Brain microvascular endothelial cell (primary cell): ENCODE results near the gene MACROH2A2.
"Not testable (repeated sequence)": the region's sequence is repeated elsewhere in the genome, so short reads cannot be mapped to it uniquely, and the experiment has no call there.

ENCODE experiments used
- DNase-seq: peaks from one replicate; pipeline ENCODE4 v3.0.0-alpha.2; 2020
- H3K27ac ChIP-seq: fragments of 250-450 bp; sonication (Bioruptor Pico); 2 replicates; pipeline ENCODE4 v1.5.1; 2020; ENCODE audit warnings: mild to moderate bottlenecking, moderate library complexity
- H3K27me3 ChIP-seq: fragments of 250-450 bp; sonication (Bioruptor Pico); replicated peaks from 2 replicates; pipeline ENCODE4 v1.5.1; 2020; ENCODE audit warnings: mild to moderate bottlenecking
- H3K36me3 ChIP-seq: fragments of 250-450 bp; sonication (Bioruptor Pico); replicated peaks from 2 replicates; pipeline ENCODE4 v1.5.1; 2020; ENCODE audit warnings: mild to moderate bottlenecking
- H3K4me3 ChIP-seq: 2 replicates; pipeline ENCODE4 v1.5.1; 2011; ENCODE audit warnings: low read depth, mild to moderate bottlenecking, control low read depth, low read length, moderate library complexity
- CTCF ChIP-seq: IDR thresholded peaks from 2 replicates; pipeline ENCODE4 v1.5.1; 2011; ENCODE audit warnings: low read depth, mild to moderate bottlenecking, moderate library complexity, low read length, control low read depth, inconsistent platforms; ENCODE audit errors: missing control alignments
- in situ Hi-C: cut with HindIII; loops from 2 replicates; pipeline ENCODE4 v1.10.0; 2017; ENCODE audit warnings: low sequenced_read_pairs, low pct_ligation_motif_present

Gene MACROH2A2

GRCh38 chr10:70097459-70097858 lies 44.8 kb downstream of the MACROH2A2 start:
- in situ Hi-C loops = no loop called here
- H3K36me3 ChIP-seq = peaks cover 9% of the 10 kb centered on the region
- no peak for DNase-seq

GRCh38 chr10:70098271-70098670 lies 45.6 kb downstream of the MACROH2A2 start:
- in situ Hi-C loops = no loop called here
- Histone ChIP-seq H3K27me3 (no peaks in the 10 kb centered on the region), H3K36me3 (peaks cover 9% of the 10 kb centered on the region), H3K4me3 (no peak overlapping the region), H3K27ac (no peak overlapping the region)
- no peak for TF ChIP-seq CTCF
- DNase-seq = no peak

More at GRCh38 chr10:70097459-70097858, 44.8 kb downstream of the MACROH2A2 start:
- Histone ChIP-seq H3K27ac (no peak overlapping the region), H3K27me3 (no peaks in the 10 kb centered on the region), H3K4me3 (no peak overlapping the region)
- no peak for TF ChIP-seq CTCF

- in situ Hi-C loops, H3K36me3 ChIP-seq, DNase-seq, H3K27ac ChIP-seq, H3K4me3 ChIP-seq, H3K27me3 ChIP-seq: not testable (repeated sequence)
These were observed 48.5 kb downstream of the MACROH2A2 start for GRCh38 chr10:70101068-70101562.

GRCh38 chr10:70101668-70102067 lies 49.0 kb downstream of the MACROH2A2 start:
- no peak for TF ChIP-seq CTCF
- no peaks in the 10 kb centered on the region for H3K27me3 ChIP-seq
- DNase-seq = no peak
- H3K36me3 ChIP-seq = peaks cover 6% of the 10 kb centered on the region
- in situ Hi-C loops = no loop called here
- no peak overlapping the region for H3K27ac ChIP-seq
- H3K4me3 ChIP-seq = no peak overlapping the region

- H3K27ac ChIP-seq = no peak overlapping the region
These were observed 54.5 kb downstream of the MACROH2A2 start for GRCh38 chr10:70106958-70107791.

More at GRCh38 chr10:70106958-70107791, 54.5 kb downstream of the MACROH2A2 start:
- DNase-seq = no peak
- peak; percentile 79 for TF ChIP-seq CTCF
- Histone ChIP-seq H3K27me3 (no peaks in the 10 kb centered on the region), H3K4me3 (no peak overlapping the region), H3K36me3 (no peaks in the 10 kb centered on the region)
- in situ Hi-C loops = no loop called here
